Mesodermal cell (in vitro differentiated cells): ENCODE measurements around the gene LONRF2.

ENCODE experiments used
- H3K27ac ChIP-seq: 2 replicates; pipeline ENCODE4 v1.7.0; 2013; ENCODE audit warnings: mild to moderate bottlenecking, low read depth, low read length, moderate library complexity; ENCODE audit not compliant: severe bottlenecking
- H3K36me3 ChIP-seq: 2 replicates; pipeline ENCODE4 v1.7.1; 2013; ENCODE audit warnings: mild to moderate bottlenecking, low read length, moderate library complexity; ENCODE audit not compliant: control insufficient read depth, insufficient read depth
- H3K4me1 ChIP-seq: one replicate; pipeline ENCODE4 v1.7.1; 2013; ENCODE audit warnings: mild to moderate bottlenecking, low read length; ENCODE audit not compliant: insufficient read depth, control insufficient read depth, poor library complexity, severe bottlenecking
- H3K4me3 ChIP-seq: 2 replicates; pipeline ENCODE4 v1.7.0; 2013; ENCODE audit warnings: low read length, control low read depth, mild to moderate bottlenecking; ENCODE audit not compliant: insufficient read depth, poor library complexity, severe bottlenecking; ENCODE audit errors: extremely low read depth
- H3K9me3 ChIP-seq: 2 replicates; pipeline ENCODE4 v1.7.1; 2013; ENCODE audit warnings: mild to moderate bottlenecking, low read length, moderate library complexity; ENCODE audit not compliant: control insufficient read depth
- WGBS, 2 experiments: methylation state at CpG; one replicate each; pipeline ENCODE4 v1.1.5; 2013; ENCODE audit warnings: missing lambda C conversion rate in 2 of 2; ENCODE audit not compliant: insufficient coverage in 2 of 2; 5-methylcytosine and 5-hydroxymethylcytosine counted together

Gene LONRF2

DNA sequence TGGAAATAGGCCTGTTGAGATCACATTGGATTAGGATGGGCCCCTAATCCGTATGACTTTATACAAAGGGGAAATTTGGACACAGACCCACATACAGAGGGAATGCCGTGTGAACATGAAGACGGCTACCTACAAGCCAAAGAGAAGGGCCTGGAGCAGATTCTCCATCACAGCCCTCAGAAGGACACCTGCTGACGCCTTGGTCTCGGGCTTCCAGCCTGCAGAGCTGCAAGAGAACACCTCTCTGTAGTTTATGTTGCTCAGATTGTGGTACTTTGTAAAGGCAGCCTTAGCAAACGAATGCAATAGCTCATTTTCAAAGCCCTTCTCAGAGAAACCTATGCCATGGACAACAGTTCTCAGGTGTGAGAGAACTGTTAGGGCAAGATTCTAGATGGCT lies 86.1 kb downstream of the LONRF2 start:
- WGBS, 2 experiments: 55% methylated on average over 3 of the region's 6 CpGs
- Histone ChIP-seq H3K4me1 (peaks cover 14% of the 10 kb centered on the region), H3K27ac (no peak overlapping the region), H3K36me3 (no peaks in the 10 kb centered on the region), H3K9me3 (no peaks in the 10 kb centered on the region), H3K4me3 (no peak overlapping the region)

DNA sequence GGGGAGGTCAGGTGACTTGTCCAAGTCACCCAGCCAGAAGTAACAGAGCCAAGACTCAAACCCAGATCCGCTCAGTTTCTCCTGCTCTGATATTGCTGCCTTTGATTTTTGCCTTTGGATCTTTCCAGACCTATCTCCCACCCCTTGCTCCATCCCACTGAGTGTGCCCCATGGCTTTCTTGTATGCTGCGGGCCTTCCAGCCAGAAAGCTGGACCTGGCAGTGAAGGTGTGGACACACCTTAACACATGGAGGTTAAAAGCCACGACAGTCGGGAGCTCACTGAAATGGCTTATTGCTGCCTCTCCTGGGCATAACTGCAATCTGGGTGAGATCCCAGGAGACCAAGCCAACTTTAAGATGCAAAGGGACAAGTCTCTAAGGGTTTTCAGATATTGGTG lies 86.7 kb downstream of the LONRF2 start:
- Histone ChIP-seq H3K9me3 (no peaks in the 10 kb centered on the region), H3K4me1 (peaks cover 14% of the 10 kb centered on the region), H3K4me3 (no peak overlapping the region), H3K27ac (no peak overlapping the region), H3K36me3 (no peaks in the 10 kb centered on the region)
- 87 to 96% methylated on average over 2 to 3 of the region's 4 CpGs for WGBS, 2 experiments

DNA sequence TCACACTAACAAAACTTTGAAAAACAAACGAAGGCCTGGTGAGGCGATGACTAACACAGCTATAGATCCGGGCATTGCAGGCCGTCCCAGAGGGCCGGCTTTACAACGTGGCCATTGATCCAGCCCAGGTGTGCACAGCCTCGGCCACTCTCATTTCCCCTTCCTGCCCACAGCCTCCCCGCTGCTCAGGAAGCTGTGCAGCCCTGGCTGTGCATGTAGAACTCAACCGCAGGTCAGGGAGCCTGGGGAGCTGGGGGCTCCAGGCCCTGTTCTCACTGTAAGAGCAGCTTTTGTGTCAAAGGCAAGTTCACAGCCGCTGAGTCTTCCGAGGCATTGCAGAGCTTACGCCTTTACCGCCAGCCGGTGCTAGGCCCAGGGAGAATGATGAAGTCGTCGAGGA lies 87.2 kb downstream of the LONRF2 start:
- no peak overlapping the region for H3K4me3 ChIP-seq
- 70 to 77% methylated on average over 15 to 16 of the region's 16 CpGs for WGBS, 2 experiments
- H3K9me3 ChIP-seq: no peaks in the 10 kb centered on the region
- no peak overlapping the region for H3K27ac ChIP-seq
- no peaks in the 10 kb centered on the region for H3K36me3 ChIP-seq
- peaks cover 14% of the 10 kb centered on the region for H3K4me1 ChIP-seq

DNA sequence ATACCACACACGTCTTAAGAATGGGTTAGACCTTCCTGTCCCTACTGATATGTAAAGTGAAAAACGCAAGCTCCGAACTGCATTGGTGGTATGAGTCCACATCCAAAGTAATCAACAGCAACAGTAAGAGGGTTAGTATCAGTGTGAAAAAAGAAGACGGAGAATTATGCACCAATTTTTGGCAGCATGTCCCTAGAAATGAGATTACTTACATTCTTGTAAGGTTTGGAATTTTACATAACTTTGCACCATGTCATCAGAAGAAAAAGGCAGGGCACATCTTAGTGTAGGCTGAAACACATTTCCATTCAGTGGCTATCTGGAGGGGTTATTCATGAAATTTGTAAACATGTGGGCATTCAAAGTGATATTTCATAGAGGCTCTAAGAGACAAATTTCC lies 88.2 kb downstream of the LONRF2 start:
- peaks cover 14% of the 10 kb centered on the region for H3K4me1 ChIP-seq
- H3K9me3 ChIP-seq: no peaks in the 10 kb centered on the region
- no peaks in the 10 kb centered on the region for H3K36me3 ChIP-seq
- H3K4me3 ChIP-seq: no peak overlapping the region
- WGBS, 2 experiments: 88 to 100% methylated on average over 3 of the region's 4 CpGs
- no peak overlapping the region for H3K27ac ChIP-seq

DNA sequence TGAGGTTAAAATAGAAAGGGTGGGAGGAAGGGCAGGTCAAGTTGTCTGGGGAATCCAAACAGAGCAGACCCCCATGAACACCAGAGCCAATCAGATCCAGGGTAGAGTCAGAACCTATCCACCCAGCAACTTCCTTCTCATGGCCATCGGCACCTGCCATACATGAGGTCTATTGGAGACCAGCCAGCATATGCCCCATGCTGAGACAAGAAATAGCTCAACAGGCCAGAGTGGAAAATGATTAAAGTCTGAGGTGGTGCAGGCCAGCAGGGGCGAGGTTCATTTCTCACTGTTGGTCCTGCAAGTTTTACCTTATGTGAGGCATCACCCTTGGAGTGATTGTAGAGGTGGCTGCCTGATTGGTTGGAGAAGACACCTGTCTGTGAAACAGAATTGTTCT lies 89.2 kb downstream of the LONRF2 start:
- Histone ChIP-seq H3K27ac (no peak overlapping the region), H3K9me3 (no peaks in the 10 kb centered on the region), H3K4me3 (no peak overlapping the region), H3K4me1 (peaks cover 14% of the 10 kb centered on the region), H3K36me3 (no peaks in the 10 kb centered on the region)
- 90% methylated on average over 1 of the region's 2 CpGs; no CpG with 5 or more reads in 1 of the 2 experiments for WGBS, 2 experiments

DNA sequence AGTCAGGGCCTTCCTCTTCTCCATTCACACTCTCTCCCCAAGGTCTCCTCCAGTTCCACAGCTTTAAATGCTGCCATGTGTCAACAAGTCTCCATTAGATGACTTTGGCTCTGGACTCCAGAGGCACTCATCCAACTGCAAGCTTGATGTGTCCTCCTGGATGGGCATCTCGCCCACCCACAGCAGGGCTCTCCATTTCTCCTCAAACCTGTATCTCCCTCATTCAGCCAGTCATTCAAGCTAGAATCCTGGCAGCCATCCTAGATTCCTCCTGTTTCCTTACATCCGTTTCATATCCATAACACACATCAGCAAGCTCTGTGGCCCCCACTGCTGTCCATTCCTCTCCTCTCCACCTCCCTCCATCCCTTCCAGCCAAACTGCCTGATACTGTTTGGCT lies 91.5 kb downstream of the LONRF2 start:
- H3K4me1 ChIP-seq: peaks cover 14% of the 10 kb centered on the region
- no peaks in the 10 kb centered on the region for H3K36me3 ChIP-seq
- H3K9me3 ChIP-seq: no peaks in the 10 kb centered on the region
- H3K27ac ChIP-seq: no peak overlapping the region
- no peak overlapping the region for H3K4me3 ChIP-seq
- WGBS, 2 experiments: 91 to 100% methylated on average over 2 of the region's 2 CpGs

DNA sequence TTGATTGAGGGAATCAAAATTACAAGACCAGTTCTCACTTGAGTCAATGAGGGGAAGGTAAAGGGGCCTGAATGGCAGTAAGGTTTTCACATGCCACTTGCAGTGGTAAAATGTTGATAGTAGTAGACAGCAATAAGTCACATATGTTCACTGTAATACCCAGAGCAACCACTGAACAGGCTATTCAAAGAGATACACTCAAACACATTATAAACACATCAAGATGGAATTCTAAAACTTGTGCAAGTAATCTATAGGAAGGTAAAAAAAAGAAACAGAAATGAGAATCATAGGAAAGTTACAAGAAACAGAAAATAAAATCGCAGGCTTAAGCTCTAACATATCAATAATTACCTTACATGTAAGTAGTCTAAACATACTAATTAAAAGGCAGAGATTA lies 93.3 kb downstream of the LONRF2 start:
- H3K27ac ChIP-seq: no peak overlapping the region
- peaks cover 2% of the 10 kb centered on the region for H3K4me1 ChIP-seq
- no peaks in the 10 kb centered on the region for H3K9me3 ChIP-seq
- H3K36me3 ChIP-seq: no peaks in the 10 kb centered on the region
- H3K4me3 ChIP-seq: no peak overlapping the region
- no CpG with 5 or more reads among the region's 1 CpG for WGBS, 2 experiments

DNA sequence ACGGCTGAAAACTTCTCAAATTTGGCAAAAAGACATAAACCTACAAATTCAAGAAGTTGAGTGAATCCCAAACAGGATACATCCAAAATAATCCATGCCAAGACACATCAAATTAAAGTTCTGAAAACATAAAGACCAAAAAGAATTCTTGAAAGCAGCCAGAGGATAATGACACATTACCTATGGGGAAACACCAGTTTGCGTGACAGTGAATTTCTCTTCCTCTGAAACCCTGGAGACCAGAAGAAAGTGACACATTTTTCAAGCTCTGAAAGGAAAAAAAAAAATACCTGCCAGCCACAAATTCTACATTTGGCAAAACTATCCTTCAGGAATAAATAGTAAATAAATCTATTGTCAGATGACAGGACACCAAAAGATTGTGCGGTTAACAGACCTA lies 93.9 kb downstream of the LONRF2 start:
- no peak overlapping the region for H3K4me3 ChIP-seq
- H3K27ac ChIP-seq: no peak overlapping the region
- no peaks in the 10 kb centered on the region for H3K9me3 ChIP-seq
- H3K4me1 ChIP-seq: no peaks in the 10 kb centered on the region
- WGBS, 2 experiments: 90 to 100% methylated on average over 2 of the region's 3 CpGs
- H3K36me3 ChIP-seq: no peaks in the 10 kb centered on the region

DNA sequence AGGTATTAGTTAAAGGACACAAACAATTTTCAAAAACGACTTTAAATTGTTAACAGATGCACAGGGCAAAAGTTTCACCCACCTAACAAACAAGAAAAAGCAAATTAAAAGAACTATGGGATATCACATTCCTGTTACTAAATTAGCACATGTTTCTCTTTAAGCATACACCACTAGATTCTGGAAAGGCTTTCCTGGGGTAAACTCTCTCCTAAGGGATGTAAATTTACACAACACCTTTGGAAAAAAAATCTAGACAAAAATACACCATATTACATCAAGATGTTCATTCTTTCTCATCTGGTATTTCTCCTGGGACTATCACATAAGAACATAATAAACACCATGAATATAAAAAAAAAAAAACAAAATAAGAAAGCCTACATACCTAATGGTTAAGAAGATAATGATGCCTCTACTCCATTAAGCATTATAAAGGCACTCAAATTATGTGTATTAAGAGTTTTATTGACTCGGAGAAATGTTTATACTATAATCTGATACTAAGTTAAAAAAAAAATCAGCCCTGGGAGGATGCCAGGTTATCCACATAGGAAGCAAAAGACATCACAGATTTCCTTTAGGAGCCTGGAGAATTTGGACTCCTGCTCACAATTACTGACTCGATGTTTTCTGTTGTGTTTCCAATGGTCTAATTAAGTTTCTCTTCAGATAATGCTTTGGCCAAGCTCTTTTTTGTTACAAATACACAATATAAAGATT lies 97.2 kb downstream of the LONRF2 start:
- Histone ChIP-seq H3K27ac (no peak overlapping the region), H3K4me3 (no peak overlapping the region), H3K4me1 (no peaks in the 10 kb centered on the region), H3K9me3 (no peaks in the 10 kb centered on the region), H3K36me3 (no peaks in the 10 kb centered on the region)
- 100% methylated on average over 1 of the region's 3 CpGs; no CpG with 5 or more reads in 1 of the 2 experiments for WGBS, 2 experiments

DNA sequence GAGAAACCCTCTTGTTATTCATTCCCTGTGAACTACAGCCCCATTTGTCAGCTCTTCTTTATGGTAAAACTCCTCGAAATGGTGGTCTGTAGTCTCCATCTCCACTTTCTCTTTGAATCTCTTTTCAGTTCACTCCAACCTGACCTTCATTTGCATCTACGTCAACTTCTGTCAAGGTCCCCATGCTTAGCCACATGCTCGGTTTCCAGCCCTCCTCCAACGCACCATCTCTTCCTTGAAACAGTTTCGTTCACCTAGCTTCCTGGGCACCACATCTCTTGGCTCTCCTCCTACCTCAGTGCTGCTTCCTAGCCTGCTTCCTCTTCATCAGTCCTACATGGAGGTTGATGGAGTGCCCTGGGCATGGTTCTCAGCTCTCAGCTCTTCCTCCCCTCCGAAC lies 98.8 kb downstream of the LONRF2 start:
- no peak overlapping the region for H3K4me3 ChIP-seq
- H3K36me3 ChIP-seq: no peaks in the 10 kb centered on the region
- no peak overlapping the region for H3K27ac ChIP-seq
- no peaks in the 10 kb centered on the region for H3K4me1 ChIP-seq
- 90% methylated on average over 5 to 6 of the region's 6 CpGs for WGBS, 2 experiments
- H3K9me3 ChIP-seq: no peaks in the 10 kb centered on the region
